ENCODE measurements around the gene KHK. TPM values are rescaled to one million over a fixed set of nuclear protein-coding genes. Genes with fewer than 3 reads are reported as not detected.

Gene KHK
- total and polyA plus RNA-seq, 9 of the 15 experiments (the other 6 are each of a cell fraction or from before 2014, with no cell fraction given), result 1.5 to 10.7 (median 5.2) TPM

DNA sequence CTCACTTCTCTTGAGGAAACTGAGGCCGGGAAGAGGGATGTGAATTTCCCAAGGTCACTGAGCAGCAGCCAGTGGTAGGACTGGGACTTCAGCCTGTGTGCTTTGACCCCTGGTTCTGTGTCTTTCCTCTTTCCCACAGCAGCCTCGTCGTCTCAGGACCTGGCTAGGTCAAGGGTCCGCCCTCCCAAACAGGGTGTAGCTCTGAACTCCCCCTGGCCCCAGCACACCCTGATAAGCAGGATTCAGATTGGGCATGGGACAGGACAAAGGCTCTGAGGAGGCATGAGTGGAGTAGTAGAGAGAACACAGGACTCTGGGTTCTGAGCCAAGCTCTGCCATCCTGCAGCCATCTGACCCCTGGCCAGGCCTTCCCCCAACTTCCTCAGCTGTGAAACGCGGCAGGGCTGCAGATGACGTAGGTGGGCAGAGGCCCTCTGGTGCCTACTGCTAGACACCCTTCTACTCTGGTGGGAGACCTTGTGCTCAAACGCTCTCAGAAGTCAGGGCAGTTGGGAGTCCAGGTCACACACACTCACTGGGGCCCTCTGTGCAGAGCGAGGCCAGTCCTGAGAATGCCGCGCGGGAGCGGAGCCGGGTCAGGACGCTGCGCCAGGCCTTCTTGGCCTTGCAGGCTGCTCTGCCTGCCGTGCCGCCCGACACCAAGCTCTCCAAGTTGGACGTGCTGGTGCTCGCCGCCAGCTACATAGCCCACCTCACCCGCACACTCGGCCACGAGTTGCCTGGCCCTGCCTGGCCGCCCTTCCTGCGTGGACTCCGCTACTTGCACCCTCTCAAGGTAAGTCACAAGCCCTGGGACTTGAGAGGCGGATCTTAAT, 63.2 kb downstream of the KHK start (continued):
- TF ChIP-seq MGA (IDR thresholded peaks at IDR 0.05), result no peak
- TF ChIP-seq SIRT6 (IDR thresholded peaks at IDR 0.05; ENCODE audit: low read depth, low read length), result no peak
- no peak for TF ChIP-seq JUNB (CRISPR knock-in tag; conservative IDR thresholded peaks at IDR 0.05)

Other genes starting within 250 kb of the KHK start
Only the 7 nearest of the 19 such genes appear.
- gene AGBL5, start 35.1 kb upstream of the KHK start, total RNA-seq (2014; rRNA removed), result 26.2 and 30.3 TPM in 2 replicates
- 25.8 and 26.4 TPM in 2 replicates for gene AGBL5, start 35.1 kb upstream of the KHK start, total RNA-seq (2014; rRNA removed; fragmentation: Illumina TruSeq; extraction: Trizol)
- 28.7 and 29.1 TPM in 2 replicates for gene AGBL5, start 35.1 kb upstream of the KHK start, total RNA-seq (2015; rRNA removed; fragmentation: Illumina TruSeq; extraction: Trizol)
- gene AGBL5, start 35.1 kb upstream of the KHK start, total RNA-seq (2021), result 37.6 and 40.3 TPM in 2 replicates
- 48.3 and 52.7 TPM in 2 replicates for gene AGBL5, start 35.1 kb upstream of the KHK start, polyA plus RNA-seq (2011; rRNA removed)
- gene AGBL5, start 35.1 kb upstream of the KHK start, polyA plus RNA-seq (2014; fragmentation: Illumina TruSeq; extraction: Trizol), result 49.5 and 52.3 TPM in 2 replicates
- gene AGBL5, start 35.1 kb upstream of the KHK start, polyA plus RNA-seq (2014; fragmentation: Nextera tagmentation; extraction: Ambion mirVana), result 1 to 10 TPM; 3.3 to 6.3 TPM
- 24.9 and 33.8 TPM in 2 replicates for gene AGBL5, start 35.1 kb upstream of the KHK start, polyA plus RNA-seq (2014; rRNA removed)
- 186 and 199 TPM in 2 replicates for gene OST4, start 15.1 kb upstream of the KHK start, total RNA-seq (2014; rRNA removed)
- 263 and 292 TPM in 2 replicates for gene OST4, start 15.1 kb upstream of the KHK start, total RNA-seq (2014; rRNA removed; fragmentation: Illumina TruSeq; extraction: Trizol)
- gene OST4, start 15.1 kb upstream of the KHK start, total RNA-seq (2015; rRNA removed; fragmentation: Illumina TruSeq; extraction: Trizol), result 335 and 366 TPM in 2 replicates
- gene OST4, start 15.1 kb upstream of the KHK start, total RNA-seq (2021), result 239 and 266 TPM in 2 replicates
- 328 and 435 TPM in 2 replicates for gene OST4, start 15.1 kb upstream of the KHK start, polyA plus RNA-seq (2011; rRNA removed)
- 503 and 545 TPM in 2 replicates for gene OST4, start 15.1 kb upstream of the KHK start, polyA plus RNA-seq (2014; fragmentation: Illumina TruSeq; extraction: Trizol)
- 1,000 to 10,000 TPM; 1,144 to 1,155 TPM for gene OST4, start 15.1 kb upstream of the KHK start, polyA plus RNA-seq (2014; fragmentation: Nextera tagmentation; extraction: Ambion mirVana)
- gene OST4, start 15.1 kb upstream of the KHK start, polyA plus RNA-seq (2014; rRNA removed), result 355 and 369 TPM in 2 replicates
- 2.2 and 2.7 TPM in 2 replicates for gene EMILIN1, start 8.2 kb upstream of the KHK start, total RNA-seq (2014; rRNA removed)
- 0.04 TPM in 1 of 2 replicates, not detected in the other for gene EMILIN1, start 8.2 kb upstream of the KHK start, total RNA-seq (2014; rRNA removed; fragmentation: Illumina TruSeq; extraction: Trizol)
- gene EMILIN1, start 8.2 kb upstream of the KHK start, total RNA-seq (2015; rRNA removed; fragmentation: Illumina TruSeq; extraction: Trizol), result 0.54 and 0.75 TPM in 2 replicates
- gene EMILIN1, start 8.2 kb upstream of the KHK start, total RNA-seq (2021), result 1.0 and 1.5 TPM in 2 replicates
- 0.24 and 0.43 TPM in 2 replicates for gene EMILIN1, start 8.2 kb upstream of the KHK start, polyA plus RNA-seq (2011; rRNA removed)
- 0.06 and 0.37 TPM in 2 replicates for gene EMILIN1, start 8.2 kb upstream of the KHK start, polyA plus RNA-seq (2014; fragmentation: Illumina TruSeq; extraction: Trizol)
- gene EMILIN1, start 8.2 kb upstream of the KHK start, polyA plus RNA-seq (2014; fragmentation: Nextera tagmentation; extraction: Ambion mirVana), result not detected
- gene EMILIN1, start 8.2 kb upstream of the KHK start, polyA plus RNA-seq (2014; rRNA removed), result 0.94 and 1.1 TPM in 2 replicates
- 0.50 and 0.53 TPM in 2 replicates for gene CGREF1, start 32.4 kb downstream of the KHK start, total RNA-seq (2014; rRNA removed)
- 0.29 and 0.33 TPM in 2 replicates for gene CGREF1, start 32.4 kb downstream of the KHK start, total RNA-seq (2014; rRNA removed; fragmentation: Illumina TruSeq; extraction: Trizol)
- 0.22 and 0.41 TPM in 2 replicates for gene CGREF1, start 32.4 kb downstream of the KHK start, total RNA-seq (2015; rRNA removed; fragmentation: Illumina TruSeq; extraction: Trizol)
- 0.44 and 0.72 TPM in 2 replicates for gene CGREF1, start 32.4 kb downstream of the KHK start, total RNA-seq (2021)
- gene CGREF1, start 32.4 kb downstream of the KHK start, polyA plus RNA-seq (2011; rRNA removed), result 0.24 and 0.49 TPM in 2 replicates
- gene CGREF1, start 32.4 kb downstream of the KHK start, polyA plus RNA-seq (2014; fragmentation: Illumina TruSeq; extraction: Trizol), result 0.37 and 0.42 TPM in 2 replicates
- gene CGREF1, start 32.4 kb downstream of the KHK start, polyA plus RNA-seq (2014; fragmentation: Nextera tagmentation; extraction: Ambion mirVana), result under 1 TPM; 0.07 to 0.10 TPM
- gene CGREF1, start 32.4 kb downstream of the KHK start, polyA plus RNA-seq (2014; rRNA removed), result 0.41 and 0.88 TPM in 2 replicates
- gene ABHD1, start 37.0 kb downstream of the KHK start, total RNA-seq (2014; rRNA removed), result 0.20 TPM in 1 of 2 replicates, not detected in the other
- gene ABHD1, start 37.0 kb downstream of the KHK start, total RNA-seq (2014; rRNA removed; fragmentation: Illumina TruSeq; extraction: Trizol), result not detected in 2 replicates
- gene ABHD1, start 37.0 kb downstream of the KHK start, total RNA-seq (2015; rRNA removed; fragmentation: Illumina TruSeq; extraction: Trizol), result not detected in 2 replicates
- gene ABHD1, start 37.0 kb downstream of the KHK start, total RNA-seq (2021), result 0.18 TPM in 1 of 2 replicates, not detected in the other
- 0.10 and 0.57 TPM in 2 replicates for gene ABHD1, start 37.0 kb downstream of the KHK start, polyA plus RNA-seq (2011; rRNA removed)
- 0.10 and 0.28 TPM in 2 replicates for gene ABHD1, start 37.0 kb downstream of the KHK start, polyA plus RNA-seq (2014; fragmentation: Illumina TruSeq; extraction: Trizol)
- under 1 TPM in 1 of 2 experiments, not detected in 1; 0.11 TPM for gene ABHD1, start 37.0 kb downstream of the KHK start, polyA plus RNA-seq (2014; fragmentation: Nextera tagmentation; extraction: Ambion mirVana)
- gene ABHD1, start 37.0 kb downstream of the KHK start, polyA plus RNA-seq (2014; rRNA removed), result 0.16 TPM in 1 of 2 replicates, not detected in the other
- 67.2 and 83.1 TPM in 2 replicates for gene PREB, start 47.9 kb downstream of the KHK start, total RNA-seq (2014; rRNA removed)
- gene PREB, start 47.9 kb downstream of the KHK start, total RNA-seq (2014; rRNA removed; fragmentation: Illumina TruSeq; extraction: Trizol), result 32.5 and 44.3 TPM in 2 replicates
- 60.9 and 62.3 TPM in 2 replicates for gene PREB, start 47.9 kb downstream of the KHK start, total RNA-seq (2015; rRNA removed; fragmentation: Illumina TruSeq; extraction: Trizol)
- 74.8 and 79.1 TPM in 2 replicates for gene PREB, start 47.9 kb downstream of the KHK start, total RNA-seq (2021)
- 77.9 and 87.2 TPM in 2 replicates for gene PREB, start 47.9 kb downstream of the KHK start, polyA plus RNA-seq (2011; rRNA removed)
- 78.8 and 84.2 TPM in 2 replicates for gene PREB, start 47.9 kb downstream of the KHK start, polyA plus RNA-seq (2014; fragmentation: Illumina TruSeq; extraction: Trizol)
- gene PREB, start 47.9 kb downstream of the KHK start, polyA plus RNA-seq (2014; fragmentation: Nextera tagmentation; extraction: Ambion mirVana), result 10 to 100 TPM; 35.1 to 35.4 TPM
- gene PREB, start 47.9 kb downstream of the KHK start, polyA plus RNA-seq (2014; rRNA removed), result 74.8 and 78.8 TPM in 2 replicates
- not detected in 2 replicates for gene PRR30, start 52.6 kb downstream of the KHK start, total RNA-seq (2014; rRNA removed)
- not detected in 2 replicates for gene PRR30, start 52.6 kb downstream of the KHK start, total RNA-seq (2014; rRNA removed; fragmentation: Illumina TruSeq; extraction: Trizol)
- not detected in 2 replicates for gene PRR30, start 52.6 kb downstream of the KHK start, total RNA-seq (2015; rRNA removed; fragmentation: Illumina TruSeq; extraction: Trizol)
- not detected in 2 replicates for gene PRR30, start 52.6 kb downstream of the KHK start, total RNA-seq (2021)
- gene PRR30, start 52.6 kb downstream of the KHK start, polyA plus RNA-seq (2011; rRNA removed), result not detected in 2 replicates
- gene PRR30, start 52.6 kb downstream of the KHK start, polyA plus RNA-seq (2014; fragmentation: Illumina TruSeq; extraction: Trizol), result not detected in 2 replicates
- not detected for gene PRR30, start 52.6 kb downstream of the KHK start, polyA plus RNA-seq (2014; fragmentation: Nextera tagmentation; extraction: Ambion mirVana)
- not detected in 2 replicates for gene PRR30, start 52.6 kb downstream of the KHK start, polyA plus RNA-seq (2014; rRNA removed)